ENCODE data around the gene XPA.

DNA sequence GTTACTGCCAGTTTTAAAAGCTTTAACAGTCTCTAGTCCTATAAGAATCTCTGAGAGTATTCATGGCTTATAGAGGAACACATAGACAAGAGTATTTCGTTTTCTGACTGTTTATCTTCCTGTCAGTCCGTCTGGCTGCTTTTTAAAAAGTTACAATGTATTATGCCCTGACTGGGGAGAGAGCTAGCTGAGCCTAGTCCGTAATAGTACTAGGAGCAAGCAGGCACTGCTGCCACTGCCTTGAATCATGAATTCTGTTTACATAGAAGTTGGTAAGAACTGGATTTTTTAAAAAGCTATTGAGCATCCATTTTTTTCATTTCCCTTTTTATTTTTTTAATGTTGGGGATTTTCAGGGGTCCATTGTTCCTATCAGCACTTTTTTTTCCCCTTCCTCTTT, 26.6 kb downstream of the XPA start:
- TF ChIP-seq BRCA1 (IDR thresholded peaks at IDR 0.05; ENCODE audit: low read depth, low read length) (no peak), JUND (IDR thresholded peaks at IDR 0.05; ENCODE audit: low read length) (no peak), EP300 (IDR thresholded peaks at IDR 0.05; ENCODE audit: borderline replicate concordance in 1 of 2, low read depth in 2 of 2, low read length in 2 of 2) (no peak), BACH1 (IDR thresholded peaks at IDR 0.05; ENCODE audit: low read length) (no peak), POLR2A (IDR thresholded peaks at IDR 0.05; ENCODE audit: control extremely low read depth in 1 of 2, low read depth in 2 of 2, low read length in 2 of 2) (no peak), EZH2 (IDR thresholded peaks at IDR 0.05; ENCODE audit: low read depth, low read length, severe bottlenecking) (no peak)
